ENCODE measurements around the gene TNNC1.

The TNNC1 gene

GRCh38 chr3:52406791-52407510 lies 46.9 kb downstream of the TNNC1 start:
- TF ChIP-seq CTCF (IDR thresholded peaks at IDR 0.05; ENCODE audit: low read length, missing control alignments): no peak
- no peak overlapping the region for H3K4me3 ChIP-seq (replicated peaks; ENCODE audit: low read depth, low read length)
- DNase-seq (ENCODE audit: low read depth): no peak

DNA sequence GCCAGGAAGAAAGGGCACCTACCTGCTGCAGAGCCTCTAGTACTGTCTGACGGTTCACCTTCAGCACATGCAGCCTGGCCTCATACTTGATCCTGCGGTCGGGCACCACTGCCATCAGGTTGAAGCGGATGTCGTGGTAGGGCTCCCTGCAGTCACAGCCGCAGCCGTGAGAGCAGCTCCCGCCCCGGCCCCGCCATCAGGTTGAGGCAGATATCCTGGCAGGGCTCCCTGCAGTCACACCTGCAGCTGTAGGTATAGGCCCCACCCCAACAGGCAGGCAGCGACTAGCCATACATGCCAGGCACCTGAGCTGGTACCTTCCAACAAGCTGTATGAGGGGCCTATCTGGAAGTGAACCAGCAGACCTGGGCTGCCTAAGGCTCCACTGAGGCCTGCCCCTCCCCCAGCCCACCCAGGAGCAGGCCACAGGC lies 47.6 kb downstream of the TNNC1 start:
- TF ChIP-seq CTCF (IDR thresholded peaks at IDR 0.05; ENCODE audit: low read length, missing control alignments): no peak
- DNase-seq (ENCODE audit: low read depth): no peak
- no peak overlapping the region for H3K4me3 ChIP-seq (replicated peaks; ENCODE audit: low read depth, low read length)

GRCh38 chr3:52405601-52406110 lies 48.2 kb downstream of the TNNC1 start:
- TF ChIP-seq CTCF (IDR thresholded peaks at IDR 0.05; ENCODE audit: low read length, missing control alignments): no peak
- H3K4me3 ChIP-seq (replicated peaks; ENCODE audit: low read depth, low read length): no peak overlapping the region

DNA sequence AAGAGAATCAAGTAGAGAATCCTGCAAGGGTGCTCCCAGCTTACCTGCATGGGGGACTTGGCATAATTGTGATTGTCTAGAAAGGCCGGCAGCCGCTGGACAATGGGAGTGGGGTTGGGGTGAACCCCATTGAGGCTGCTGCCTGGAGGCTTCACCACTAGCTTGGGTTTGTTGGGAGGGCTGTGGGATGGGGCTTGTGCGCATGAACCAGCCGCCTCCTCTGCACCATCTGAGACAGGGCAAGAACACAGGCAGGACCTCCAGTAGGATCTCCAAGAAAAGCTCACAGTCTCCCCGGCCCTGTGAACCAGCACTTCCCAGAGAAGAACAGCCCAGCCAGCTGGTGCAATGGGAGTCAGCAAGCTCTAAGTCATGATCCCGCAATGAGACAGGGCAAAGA lies 48.8 kb downstream of the TNNC1 start:
- no peak for TF ChIP-seq CTCF (IDR thresholded peaks at IDR 0.05; ENCODE audit: low read length, missing control alignments)
- no peak overlapping the region for H3K4me3 ChIP-seq (replicated peaks; ENCODE audit: low read depth, low read length)
- DNase-seq (ENCODE audit: low read depth): no peak

More at GRCh38 chr3:52405601-52406110, 48.2 kb downstream of the TNNC1 start:
- no peak for DNase-seq (ENCODE audit: low read depth)

DNA sequence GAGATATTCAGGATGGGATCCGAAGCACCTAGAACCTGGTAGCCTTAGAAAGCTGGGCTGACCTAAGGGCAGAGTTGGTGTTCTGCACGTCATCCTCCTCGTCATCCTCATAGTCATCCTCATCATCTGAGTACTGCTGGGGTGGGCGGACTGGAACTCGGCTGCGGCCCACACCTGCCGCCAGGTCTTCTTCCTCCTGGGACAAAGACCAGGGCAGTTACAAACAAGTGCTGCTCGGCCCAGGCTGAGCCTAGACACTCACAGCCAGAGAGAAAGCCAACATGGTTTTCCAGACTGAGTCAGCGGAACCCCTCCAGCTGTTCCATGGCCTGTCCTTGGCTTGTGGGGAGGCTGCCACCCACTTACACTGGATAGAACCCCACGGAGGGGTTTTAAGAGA lies 49.5 kb downstream of the TNNC1 start:
- no peak for TF ChIP-seq CTCF (IDR thresholded peaks at IDR 0.05; ENCODE audit: low read length, missing control alignments)
- H3K4me3 ChIP-seq (replicated peaks; ENCODE audit: low read depth, low read length): no peak overlapping the region
- DNase-seq (ENCODE audit: low read depth): no peak

DNA sequence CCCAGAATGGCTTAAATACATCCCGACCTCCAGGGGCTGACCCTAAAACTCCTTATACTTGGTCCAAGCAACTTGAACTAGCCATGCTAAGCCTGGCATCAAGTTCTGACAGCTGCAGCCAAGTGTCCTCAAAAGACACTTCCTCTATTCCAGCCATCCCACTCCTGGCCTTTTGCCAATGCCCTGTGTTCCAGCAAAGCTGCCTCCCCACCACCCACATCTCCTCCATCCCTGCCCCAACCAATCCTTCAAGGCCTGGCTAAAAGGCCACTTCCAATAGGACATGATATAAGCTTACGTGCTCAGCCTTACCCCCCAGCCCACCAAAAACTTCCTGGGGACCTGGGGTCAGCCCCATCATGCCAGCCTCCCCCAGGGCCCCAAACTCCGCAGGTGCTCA lies 49.9 kb downstream of the TNNC1 start:
- no peak for DNase-seq (ENCODE audit: low read depth)
- no peak overlapping the region for H3K4me3 ChIP-seq (replicated peaks; ENCODE audit: low read depth, low read length)
- no peak for TF ChIP-seq CTCF (IDR thresholded peaks at IDR 0.05; ENCODE audit: low read length, missing control alignments)
